CD4-positive, alpha-beta T cell treated with Interleukin-2 at 100 ng/mL for 4 hours (primary cell): ENCODE measurements around the gene SMIM7.
"Not testable (repeated sequence)": the region's sequence is repeated elsewhere in the genome, so short reads cannot be mapped to it uniquely, and the experiment has no call there.

Source experiments
- DNase-seq: peaks from one replicate; pipeline ENCODE4 v3.0.0-alpha.2; 2020; ENCODE audit warnings: low spot score

The SMIM7 gene

GRCh38 chr19:16659832-16660708, at the start of gene SMIM7:
Gene SMIM7, minus strand, starts transcription at chr19:16660144. Its CDS starts 34 bp downstream, at chr19:16660110.
- DNase-seq = peak; percentile 99

- no peak for DNase-seq
These were observed 43.7 kb upstream of the SMIM7 start for GRCh38 chr19:16703677-16704076.

- no peak for DNase-seq
These were observed 42.2 kb upstream of the SMIM7 start for GRCh38 chr19:16702123-16702522.

- DNase-seq = no peak
These were observed 39.0 kb upstream of the SMIM7 start for GRCh38 chr19:16698914-16699313.

GRCh38 chr19:16688084-16688483, 28.1 kb upstream of the SMIM7 start:
- no peak for DNase-seq

GRCh38 chr19:16684216-16684615, 24.3 kb upstream of the SMIM7 start:
- DNase-seq = no peak

- DNase-seq = no peak
These were observed 22.6 kb upstream of the SMIM7 start for GRCh38 chr19:16682539-16682938.

- DNase-seq = no peak
These were observed 19.9 kb upstream of the SMIM7 start for GRCh38 chr19:16679811-16680210.

- DNase-seq = no peak
These were observed 18.6 kb upstream of the SMIM7 start for GRCh38 chr19:16678498-16678897.

- no peak for DNase-seq
These were observed 17.1 kb upstream of the SMIM7 start for GRCh38 chr19:16677055-16677454.

- DNase-seq = no peak
These were observed 16.3 kb upstream of the SMIM7 start for GRCh38 chr19:16676101-16676798.

GRCh38 chr19:16673839-16674238, 13.9 kb upstream of the SMIM7 start:
- not testable (repeated sequence) for DNase-seq

- no peak for DNase-seq
These were observed 13.3 kb upstream of the SMIM7 start for GRCh38 chr19:16673231-16673630.

- DNase-seq = no peak
These were observed 11.8 kb upstream of the SMIM7 start for GRCh38 chr19:16671652-16672274.

GRCh38 chr19:16670291-16670690, 10.3 kb upstream of the SMIM7 start:
- DNase-seq = no peak

- not testable (repeated sequence) for DNase-seq
These were observed 8.8 kb upstream of the SMIM7 start for GRCh38 chr19:16668702-16669101.

GRCh38 chr19:16668176-16668575, 8.2 kb upstream of the SMIM7 start:
- no peak for DNase-seq

GRCh38 chr19:16661480-16662034, 1.6 kb upstream of the SMIM7 start:
- DNase-seq = no peak

GRCh38 chr19:16660763-16661479, 977 bp upstream of the SMIM7 start, which contains the start of gene TMEM38A:
Gene TMEM38A, plus strand, starts transcription at chr19:16661139. Its CDS starts 79 bp downstream, at chr19:16661218.
- peak; percentile 26 for DNase-seq

- no peak for DNase-seq
These were observed 496 bp downstream of the SMIM7 start for GRCh38 chr19:16659464-16659831.

GRCh38 chr19:16657384-16657783, 2.6 kb downstream of the SMIM7 start:
- no peak for DNase-seq

GRCh38 chr19:16655727-16656126, 4.2 kb downstream of the SMIM7 start:
- no peak for DNase-seq
